ENCODE data around the gene SLC29A2.

The SLC29A2 gene

DNA sequence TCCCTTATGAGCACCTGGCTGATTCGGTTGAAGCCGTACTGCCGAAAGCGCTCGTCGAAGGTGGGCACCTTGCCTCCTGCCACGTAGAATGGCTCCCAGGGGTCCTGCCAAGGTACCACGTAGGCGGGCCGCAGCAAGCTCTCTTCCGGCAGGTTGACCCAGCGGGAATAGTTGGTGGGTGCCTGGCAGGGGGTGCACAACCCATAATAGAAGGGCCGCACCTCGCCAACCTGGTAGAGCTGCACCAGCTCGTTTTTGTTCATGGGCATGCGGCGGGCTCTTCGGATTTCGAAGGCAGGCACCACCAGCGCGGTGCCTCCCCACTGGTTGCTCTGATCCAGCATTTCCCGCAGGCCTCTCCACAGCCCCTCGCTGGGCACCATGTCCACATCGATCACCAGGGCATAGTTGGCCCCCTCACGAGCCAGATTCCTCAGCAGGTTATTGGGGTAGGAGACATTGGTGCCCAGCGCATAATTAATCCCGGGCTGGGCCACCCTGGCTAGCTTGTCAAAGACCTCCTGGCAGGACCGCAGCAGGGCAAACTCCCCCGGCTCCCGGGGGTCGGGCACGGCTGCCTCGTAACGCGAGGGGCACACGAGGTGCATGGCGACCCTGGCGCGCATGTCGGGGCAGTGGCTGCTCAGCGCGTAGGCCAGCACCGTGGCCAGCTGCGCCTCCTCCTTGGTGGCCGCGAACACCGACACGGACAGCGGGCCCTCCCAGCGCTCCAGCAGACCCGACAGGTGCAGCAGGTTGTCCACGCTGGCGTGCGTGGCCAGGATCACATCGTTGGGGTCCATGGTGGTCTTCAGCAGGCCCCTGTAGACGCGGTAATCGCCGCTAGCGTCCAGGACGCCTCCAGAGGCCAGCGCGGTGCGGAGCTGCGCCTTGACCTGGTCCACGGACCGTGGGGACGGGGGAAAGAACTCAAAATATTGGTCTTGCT, 24.8 kb downstream of the SLC29A2 start:
- DNase-seq = no peak

DNA sequence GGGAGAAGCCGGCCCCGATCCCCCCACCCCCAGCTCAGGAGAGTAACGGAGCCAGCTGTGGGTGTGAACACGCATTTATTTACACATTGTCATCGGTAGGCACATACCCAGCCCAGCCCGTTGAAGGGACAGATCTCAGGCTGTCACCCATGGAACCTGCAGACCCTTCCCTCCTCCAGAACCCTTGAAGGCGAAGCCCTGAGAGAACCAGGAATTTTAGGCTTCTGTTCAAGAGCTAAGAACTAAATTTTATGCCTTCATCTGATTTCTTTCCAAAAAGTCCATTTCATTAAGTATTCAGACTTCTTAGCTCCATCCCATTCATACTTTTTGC, 26.3 kb downstream of the SLC29A2 start:
- DNase-seq = no peak

DNA sequence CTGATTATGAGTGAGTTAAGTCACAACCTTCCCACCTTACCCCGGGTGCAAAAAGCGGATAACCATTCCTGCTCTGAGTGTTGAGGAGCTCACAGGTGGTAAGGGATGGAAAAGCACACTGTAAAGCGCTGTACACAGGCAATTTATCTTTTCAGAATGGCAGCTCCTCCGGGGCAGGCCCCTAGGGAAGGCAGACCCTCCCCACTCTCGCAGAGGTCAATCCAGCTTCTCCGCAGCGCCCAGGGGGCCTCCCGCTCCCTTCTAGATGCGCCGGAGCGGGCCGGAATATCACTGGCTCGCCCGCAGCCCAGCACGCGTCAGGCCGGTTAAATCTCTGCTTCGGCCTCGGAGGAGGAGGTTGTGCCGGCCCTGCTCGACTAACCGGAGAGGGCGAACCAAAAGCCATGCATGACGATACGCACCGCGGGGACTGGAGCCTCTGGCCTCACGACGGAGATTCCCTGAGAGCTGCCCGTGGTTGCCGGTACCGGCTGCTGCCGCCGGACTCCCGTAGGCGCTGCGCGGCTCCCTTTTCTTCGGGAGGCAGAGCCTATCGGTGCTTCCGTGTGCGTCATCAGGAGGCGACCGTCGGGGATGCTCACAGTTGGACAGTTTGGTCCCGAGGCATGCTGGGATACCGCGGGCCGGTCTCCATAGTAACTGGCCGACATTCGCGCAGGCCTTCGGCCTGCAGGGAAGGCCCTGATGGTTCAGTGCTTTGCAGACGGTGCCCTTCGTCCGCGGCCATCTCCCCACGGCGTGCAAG, 26.8 kb downstream of the SLC29A2 start, which contains the start of gene BRMS1:
TSS of gene BRMS1 (minus strand) at position 555 of the 766 bp plus-strand sequence. CDS start 2,870 bp downstream, outside the sequence.
- DNase-seq = peak; percentile 95

DNA sequence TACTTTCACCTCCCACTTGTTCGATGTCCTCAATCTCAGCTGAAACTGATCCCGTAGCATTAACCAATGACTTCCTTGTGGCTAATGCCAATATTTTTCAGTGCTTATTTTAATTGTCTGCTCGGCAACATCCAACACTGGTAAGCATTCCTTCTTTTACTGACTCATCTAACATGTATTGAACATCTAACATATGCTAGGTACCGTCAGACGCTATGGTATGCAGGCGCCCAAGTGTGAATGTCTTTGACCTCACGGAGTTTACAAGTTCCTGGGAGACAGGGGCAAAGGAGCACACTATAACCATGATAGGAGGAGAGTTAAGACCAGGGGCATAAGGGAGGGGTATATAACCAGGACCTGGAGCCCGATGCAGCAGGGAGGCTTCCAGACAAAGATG, 28.4 kb downstream of the SLC29A2 start:
- no peak for DNase-seq

DNA sequence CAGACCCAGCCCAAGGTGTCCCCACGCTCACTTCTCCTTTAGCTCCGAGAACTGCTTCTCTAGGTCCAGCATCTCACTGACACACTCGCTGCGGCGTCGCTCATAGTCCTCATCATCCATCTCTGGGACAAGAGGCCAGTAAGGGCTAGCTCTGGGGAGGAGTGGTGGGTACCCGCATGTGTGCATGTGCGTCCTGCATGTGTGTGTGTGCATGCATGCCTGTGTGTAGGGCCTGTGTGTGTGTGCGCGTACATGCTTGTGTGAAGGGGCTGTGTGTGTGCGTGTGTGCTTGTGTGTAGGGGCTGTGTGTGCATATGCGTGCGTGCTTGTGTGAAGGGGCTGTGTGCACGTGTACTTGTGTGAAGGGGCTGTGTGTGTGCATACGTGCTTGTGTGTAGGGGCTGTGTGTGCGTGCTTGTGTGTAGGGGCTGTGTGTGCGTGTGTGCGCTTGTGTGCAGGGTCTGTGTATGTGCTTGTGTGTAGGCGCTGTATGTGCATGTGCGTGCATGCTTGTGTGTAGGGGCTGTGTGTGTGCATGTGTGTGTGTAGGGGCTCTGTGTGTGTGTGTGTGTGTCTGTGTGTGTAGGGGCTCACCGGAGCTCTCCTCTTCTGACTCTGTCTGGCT, 29.9 kb downstream of the SLC29A2 start:
- no peak for DNase-seq

DNA sequence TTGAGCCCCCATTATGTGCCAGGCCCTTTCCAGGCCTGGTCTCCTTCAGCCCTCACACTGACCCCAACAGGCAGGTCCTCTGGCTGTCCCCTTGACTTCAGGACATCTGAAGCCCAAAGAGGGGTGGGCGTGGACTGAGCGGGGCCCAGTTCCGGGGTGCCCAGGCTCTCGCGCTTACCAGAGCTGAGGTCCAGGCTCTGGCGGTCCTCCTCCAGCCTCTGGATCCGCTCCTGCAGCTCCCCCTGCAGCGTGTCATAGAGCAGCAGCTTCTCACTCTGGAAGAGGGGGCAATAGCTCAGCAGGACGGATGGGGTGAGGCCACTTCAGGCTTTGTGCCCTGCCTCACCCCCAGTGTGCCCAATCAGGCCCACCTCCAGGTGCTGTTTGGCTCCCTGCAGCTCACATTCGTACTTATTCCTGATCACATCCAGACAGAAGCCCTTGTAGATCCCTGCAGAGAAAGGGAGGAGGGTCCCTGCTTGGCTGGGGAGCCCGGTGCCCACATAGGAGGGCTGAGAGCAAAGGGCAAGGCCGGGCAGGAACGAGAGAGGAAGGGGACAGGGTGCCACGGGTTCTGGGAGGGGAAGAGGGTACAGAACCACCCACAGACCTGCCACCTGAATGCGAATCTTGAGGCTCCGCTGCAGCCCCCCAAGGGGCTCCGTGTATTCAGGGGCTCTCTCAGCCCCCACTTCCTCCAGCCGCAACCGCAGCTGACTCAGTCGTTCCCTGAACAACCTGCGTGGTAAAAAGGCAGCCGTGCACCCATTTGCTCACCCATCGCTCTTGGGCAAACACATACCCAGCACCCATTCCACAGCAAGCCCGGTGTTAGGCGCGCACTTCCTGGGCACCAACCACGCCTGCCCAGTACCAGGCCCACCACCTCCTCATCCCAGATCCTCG, 30.7 kb downstream of the SLC29A2 start:
- DNase-seq = no peak

DNA sequence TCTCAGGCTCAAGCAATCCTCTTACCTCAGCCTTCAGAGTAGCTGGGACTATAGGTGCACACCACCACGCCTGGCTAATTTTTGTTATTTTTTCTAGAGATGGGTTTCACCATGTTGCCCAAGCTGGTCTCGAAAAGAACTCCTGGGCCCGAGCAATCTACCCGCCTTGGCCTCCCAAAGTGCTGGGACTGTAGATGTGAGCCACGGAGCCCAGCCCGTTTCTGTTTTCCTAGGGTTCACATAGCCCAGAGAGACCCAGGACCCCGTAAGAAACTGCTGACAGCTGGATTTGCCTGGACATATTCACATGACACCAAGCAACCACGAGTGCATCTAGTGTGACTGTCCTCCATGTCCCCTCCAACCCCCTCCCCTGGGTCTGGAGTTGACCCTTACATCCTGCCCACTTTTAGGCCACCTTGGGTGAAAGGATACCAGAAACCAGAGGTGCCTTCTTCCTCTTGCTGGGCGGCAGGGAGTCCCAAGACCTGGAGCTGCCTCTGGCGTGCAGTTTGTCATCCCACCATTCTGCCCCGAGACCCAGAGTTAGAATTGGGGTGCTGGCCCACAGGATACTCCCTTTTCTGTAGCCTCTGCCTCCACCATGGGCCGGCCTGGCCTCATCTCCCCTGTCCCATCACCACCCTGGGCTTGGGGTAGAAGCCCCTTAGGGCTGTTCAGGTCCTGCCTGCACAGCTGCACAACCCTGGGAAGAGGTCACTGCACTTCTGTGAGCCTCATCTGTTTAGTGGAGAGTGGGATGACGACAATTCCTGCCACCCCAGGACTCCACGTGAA, 31.7 kb downstream of the SLC29A2 start:
- DNase-seq = no peak

DNA sequence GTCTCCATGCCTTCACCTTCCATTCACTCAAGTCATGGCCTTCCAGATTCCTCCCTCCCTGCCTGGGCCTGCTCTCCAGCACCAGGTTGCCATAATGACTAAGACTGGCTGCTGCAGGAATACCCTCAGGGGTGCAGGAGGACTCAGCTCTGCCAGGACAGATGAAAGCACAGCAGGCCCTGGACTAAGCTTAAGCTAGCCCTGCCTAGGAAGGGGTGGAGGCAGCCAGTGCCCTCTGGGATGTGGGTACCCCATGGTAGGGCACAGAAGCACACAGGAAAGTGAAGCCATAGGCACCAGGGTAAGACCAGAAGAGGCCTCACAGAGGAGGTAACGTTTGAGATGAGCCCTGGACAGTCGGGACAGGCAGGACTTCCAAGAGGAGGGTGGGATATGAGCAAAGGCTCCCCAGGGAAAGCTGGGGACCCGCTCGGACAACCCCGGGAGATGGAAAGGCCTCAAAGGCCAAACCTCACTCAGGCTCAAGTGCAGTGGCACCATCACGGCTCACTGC, 32.3 kb downstream of the SLC29A2 start:
- DNase-seq = no peak

DNA sequence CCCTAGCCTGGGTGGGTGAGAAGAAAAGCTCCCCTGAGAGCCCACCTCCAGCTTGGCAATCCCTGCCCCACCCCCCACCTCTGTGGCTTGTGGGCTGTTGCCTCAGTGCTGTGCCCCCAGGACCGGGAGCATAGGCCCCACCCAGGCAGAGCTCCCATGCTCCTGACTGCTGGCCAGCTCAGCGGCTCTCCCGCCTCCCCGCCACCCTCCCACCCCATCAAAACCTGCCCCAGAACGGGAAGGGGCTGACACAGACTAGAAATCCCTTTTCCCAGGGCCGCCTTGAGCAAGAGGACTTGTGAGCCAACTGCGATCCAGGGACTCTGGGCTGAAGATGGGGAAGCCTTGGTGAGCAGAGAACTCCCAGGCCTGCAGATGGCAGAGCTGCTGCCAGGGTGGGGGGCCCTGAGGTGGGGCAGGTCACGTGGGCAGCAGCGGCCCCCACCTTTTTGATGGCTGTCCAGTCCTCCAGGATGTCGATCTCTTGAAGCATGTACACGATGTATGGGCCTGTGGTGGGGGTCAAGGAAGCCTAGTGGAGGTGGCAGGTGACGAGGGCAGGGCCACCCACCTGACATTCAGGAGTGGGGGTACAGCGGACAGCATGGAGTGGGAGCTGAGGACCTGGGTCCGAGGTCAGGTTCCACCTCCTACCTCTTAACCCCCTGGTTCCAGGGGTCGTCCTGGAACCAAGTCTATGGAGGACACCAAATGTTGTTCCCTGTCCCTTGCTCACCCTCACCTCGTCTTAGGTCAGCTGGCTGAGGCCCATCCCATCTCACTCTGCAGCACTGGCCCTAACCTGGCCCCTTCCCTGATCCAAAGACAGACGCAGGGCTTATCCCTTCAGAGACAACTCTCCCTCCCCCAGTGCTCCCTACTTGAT, 33.0 kb downstream of the SLC29A2 start:
- DNase-seq = no peak

DNA sequence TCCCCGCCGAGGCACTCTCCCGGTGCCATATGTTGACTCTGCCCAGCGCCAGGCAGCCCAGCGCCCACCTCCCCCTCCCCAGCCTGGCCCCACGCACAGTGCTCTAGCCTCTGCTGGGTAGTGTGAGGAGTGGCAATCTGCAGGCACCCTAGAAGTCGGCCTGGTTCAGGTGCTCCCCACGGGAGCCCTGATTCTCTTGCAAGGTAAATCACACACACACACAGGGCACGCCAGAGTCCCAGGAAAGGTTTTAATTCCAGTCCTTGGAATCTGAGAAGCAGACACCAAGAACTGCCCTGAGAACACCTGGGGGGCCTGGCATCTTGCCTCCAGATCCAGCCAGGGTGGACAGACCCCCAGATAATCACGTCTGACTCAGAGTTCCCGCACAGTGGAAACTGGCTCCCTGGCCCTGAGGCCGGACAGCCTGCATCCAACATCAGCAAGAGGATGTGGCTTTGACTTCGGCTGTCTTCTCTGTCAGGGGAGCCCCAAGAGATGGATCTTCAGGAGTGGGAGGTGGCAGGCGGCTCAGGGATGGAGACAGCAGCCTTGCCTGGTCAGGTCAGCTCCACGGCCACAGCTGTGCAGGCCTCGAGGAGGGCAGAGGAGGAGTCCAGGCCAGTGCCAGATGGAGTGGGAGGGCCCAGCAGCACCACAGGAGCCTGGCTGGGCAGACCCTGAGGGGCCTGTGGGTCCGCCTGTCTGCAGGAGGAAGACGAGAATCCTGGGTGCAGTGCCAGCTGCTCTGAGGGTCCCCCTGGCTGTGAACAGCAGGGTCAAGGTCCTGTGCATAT, 34.3 kb downstream of the SLC29A2 start:
- DNase-seq = no peak

DNA sequence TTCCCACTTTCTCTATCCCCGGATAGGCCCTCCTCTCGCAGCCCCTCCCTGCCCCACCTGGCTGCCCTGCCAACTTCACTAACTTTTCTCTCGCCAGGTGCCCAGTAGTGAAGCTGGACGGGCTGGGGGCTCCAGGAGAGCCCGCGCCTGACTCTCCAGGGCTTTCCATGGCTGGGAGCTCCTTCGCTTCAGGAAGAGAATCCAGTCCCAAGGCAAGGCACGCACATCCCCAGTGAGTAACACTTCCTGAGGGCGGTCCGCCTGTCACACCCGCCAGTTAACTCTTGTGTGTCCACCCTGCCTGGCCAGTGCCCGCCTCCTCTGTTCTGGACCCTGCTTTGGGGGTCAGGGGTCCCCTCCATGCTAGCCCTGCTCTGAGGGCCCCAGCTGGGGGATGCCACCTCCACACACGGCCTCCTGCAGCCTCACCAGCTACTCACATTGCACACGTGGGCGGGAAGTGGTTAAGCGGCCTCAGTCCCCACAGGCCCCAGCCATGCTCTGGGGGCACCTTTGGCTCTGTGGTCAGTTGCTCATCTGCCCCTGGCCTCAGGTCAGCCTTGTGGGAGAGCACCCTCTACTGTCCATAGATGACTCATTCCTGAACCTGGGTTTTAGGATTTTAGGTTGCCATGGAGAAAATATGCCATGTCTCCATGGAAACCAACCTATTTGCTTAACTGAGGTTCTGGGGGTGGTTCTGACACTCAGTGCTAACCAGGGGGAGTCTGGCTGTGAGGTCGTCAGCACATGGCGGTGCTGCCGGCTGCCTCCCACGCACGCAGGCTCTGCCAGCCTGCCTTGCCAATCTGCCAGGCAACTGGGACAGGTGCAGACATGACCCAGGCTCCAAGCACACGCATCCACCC, 35.1 kb downstream of the SLC29A2 start, which contains the start of gene RIN1:
TSS of gene RIN1 (minus strand) at position 201 of the 869 bp plus-strand sequence. CDS start at position 169, 32 bp downstream.
- DNase-seq = peak; percentile 49

DNA sequence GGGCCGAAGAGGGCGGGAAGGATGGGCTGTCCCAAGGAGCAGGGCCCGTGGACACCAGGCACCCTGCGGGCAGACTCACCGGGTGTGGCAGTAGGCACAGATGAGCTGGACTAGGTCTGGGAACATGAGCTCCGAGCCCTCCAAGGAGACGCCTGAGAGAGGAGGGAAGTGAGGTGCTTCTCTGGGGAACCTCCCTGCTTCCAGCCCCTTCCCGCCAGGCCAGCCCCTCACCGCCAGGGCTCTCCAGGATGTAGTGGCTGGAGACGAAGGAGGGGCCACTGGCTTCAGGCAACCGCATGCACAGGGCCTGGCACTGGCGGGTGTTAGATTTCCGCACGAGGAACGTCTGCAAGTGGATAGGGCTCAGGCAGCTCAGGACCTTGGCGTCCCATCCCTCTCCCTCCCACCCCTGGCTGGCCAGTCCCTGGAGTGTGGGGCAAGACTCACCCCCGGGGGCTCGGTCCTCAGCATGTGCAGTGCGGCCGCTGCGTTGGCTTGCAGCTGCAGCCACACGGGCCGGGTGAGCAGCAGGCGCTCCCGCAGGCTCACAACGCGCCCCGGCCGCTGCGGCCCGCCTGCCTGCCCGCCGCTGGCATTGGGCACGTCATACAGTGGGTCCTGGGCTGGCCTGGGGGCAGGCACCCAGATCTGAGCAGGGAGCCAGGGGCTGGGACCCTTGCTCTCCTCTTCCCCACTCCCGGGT, 35.9 kb downstream of the SLC29A2 start:
- DNase-seq = no peak

DNA sequence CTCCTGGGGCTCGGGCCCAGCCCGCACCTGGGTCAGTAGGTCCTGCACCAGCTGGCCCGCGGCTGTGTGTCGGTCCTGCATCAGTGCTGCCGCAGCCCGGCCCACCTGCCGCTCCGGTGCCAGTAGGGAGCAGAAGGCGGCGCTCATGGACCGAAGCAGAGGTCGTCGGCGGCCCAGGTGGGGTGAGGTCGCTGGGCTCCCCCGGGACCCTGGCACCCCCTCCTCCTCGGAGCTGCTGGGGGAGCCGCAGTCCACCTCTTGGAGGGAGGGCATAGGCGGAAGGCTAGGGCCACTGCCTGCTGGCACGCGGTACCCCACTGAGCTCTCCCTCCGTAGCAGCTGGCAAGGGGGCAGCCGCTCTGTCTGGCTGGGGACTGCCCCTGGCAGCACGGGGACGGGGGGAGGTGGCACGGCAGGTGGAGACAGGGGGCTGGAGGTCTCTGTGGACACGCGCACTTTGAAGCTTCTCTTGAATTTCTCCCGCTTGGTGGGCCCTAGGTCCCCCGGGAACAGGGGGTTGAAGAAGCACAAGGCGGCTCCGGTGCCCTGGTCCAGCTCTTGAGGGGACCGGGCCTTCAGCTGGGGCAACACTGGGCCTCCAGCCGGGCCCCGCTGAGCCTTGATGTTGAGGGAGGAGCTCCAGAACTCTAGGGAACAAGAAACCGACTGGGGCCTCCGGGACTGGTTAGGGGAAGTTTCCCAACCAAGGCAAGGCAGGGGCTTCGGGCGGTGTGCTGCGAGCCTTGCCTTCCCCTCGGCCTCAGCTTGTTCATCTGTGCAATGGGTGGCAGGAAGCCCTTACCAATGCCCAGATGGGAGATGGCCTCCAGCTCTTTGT, 36.7 kb downstream of the SLC29A2 start:
- DNase-seq = no peak

DNA sequence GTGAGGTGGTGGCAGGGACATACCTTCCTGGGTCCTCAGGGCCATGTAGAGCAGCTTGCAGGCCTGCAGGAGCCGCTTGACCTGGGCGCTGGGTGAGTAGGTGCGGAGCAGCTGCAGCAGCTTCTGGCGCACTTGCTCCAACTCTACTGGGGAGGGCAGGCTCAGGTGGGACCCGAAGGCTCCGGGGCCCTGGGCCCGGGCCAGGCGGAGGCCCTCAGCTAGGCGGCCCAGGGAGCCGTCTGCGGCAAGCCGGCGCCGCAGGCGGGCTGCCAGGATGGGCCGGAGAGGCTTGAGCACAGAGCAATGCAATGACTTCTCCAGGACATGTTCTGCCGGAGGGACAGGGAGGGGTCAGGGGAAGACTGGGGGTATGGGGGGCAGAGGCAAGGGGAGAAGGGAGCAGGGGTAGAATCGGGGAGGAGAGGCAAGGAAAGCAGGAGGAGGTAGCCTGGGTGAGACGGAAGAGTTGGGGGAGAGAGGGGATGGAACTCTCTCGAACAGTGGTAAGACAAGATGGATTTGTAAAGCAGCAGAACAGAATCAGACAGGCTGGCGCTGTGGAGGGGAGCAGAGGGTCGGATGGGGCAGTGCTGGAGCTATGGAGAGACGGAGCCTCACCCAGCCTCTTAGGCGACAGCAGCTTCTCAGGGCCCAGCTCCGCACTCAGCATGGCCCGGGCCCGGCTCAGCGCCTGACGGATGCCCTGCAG, 37.5 kb downstream of the SLC29A2 start:
- no peak for DNase-seq

DNA sequence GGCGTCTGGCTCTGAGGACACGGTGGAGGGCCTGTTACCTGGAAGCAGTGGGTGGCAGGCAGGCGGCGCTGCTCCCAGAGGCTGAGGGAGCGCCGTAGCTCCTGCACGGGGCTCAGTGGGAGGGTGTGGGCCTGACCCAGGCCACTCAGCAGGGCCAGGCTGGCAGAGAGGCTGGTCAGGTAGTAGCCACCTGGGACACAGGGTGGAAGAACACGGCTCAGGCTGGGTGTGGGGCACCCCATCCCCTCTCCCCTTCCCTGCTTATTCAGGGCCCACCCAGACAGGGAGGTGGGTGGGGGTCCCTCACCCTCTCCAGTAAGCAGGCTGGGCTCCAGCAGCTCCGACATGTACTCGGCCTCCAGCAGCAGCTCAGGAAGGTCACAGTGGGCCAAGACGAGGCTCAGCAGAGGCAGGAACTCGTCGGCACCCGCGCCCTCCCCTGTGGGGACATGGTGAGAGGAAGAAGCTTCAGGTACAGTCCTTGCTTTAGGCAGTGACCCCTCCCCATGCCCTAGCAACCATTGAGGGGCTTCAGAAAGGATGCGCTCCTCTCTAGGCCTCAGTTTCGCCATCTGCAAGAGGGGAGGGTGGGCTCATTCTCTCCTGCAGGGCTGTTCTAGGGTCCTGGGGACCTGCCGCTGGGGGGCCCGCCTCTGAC, 38.2 kb downstream of the SLC29A2 start:
- no peak for DNase-seq

All from hematopoietic multipotent progenitor cell treated with erythropoietin and hydrocortisone succinate and interleukin-3 and kit ligand, for 8 days (in vitro differentiated cells).